A549 (cell line): Measurements from ENCODE around the gene AURKA. TPM values are rescaled to one million over a fixed set of nuclear protein-coding genes. Genes with fewer than 3 reads are reported as not detected.
"Not testable (repeated sequence)": the region's sequence is repeated elsewhere in the genome, so short reads cannot be mapped to it uniquely, and the experiment has no call there.

Source experiments
- ATAC-seq, 2 experiments: fragments of 200-7000 bp in 1 of 2; fragments of >200 bp in 1 of 2; cut with Nextera tagmentation in 1 of 2; cut with Tn5 transposase in 1 of 2; 3 replicates each; pipeline versions ENCODE4 v1.8.0 to v1.9.1; 2018 to 2020; ENCODE audit warnings: mild to moderate bottlenecking in 1 of 2, moderate library complexity in 1 of 2
- CTCF ChIA-PET: fragments of 300-600 bp; sonication (Branson Sonifier 250); formaldehyde crosslinking; extraction: SDS; loops from one replicate; lab custom pipeline; 2021; ENCODE audit warnings: antibody characterized with exemption, inconsistent platforms; lab: Yijun Ruan, JAX
- POLR2A ChIA-PET: fragments of 350-600 bp; formaldehyde crosslinking; extraction: SDS; loops from one replicate; lab custom pipeline; 2021; ENCODE audit warnings: antibody characterized with exemption, inconsistent platforms; lab: Yijun Ruan, JAX
- DNase-seq, 2 experiments: peaks; one replicate each; pipeline versions ENCODE4 v3.0.0 to v3.0.0-alpha.2; 2011 to 2016; ENCODE audit warnings: low read depth in 1 of 2, low spot score in 1 of 2
- FAIRE-seq: peaks from 2 replicates; lab custom pipeline; 2011; peaks lifted over from hg19 to GRCh38; lab: Jason Lieb, UNC
- H3K27ac ChIP-seq, 2 experiments: fragments of >200 bp; sonication (Bioruptor Twin); formaldehyde crosslinking; 3 replicates each; pipeline ENCODE4 v1.5.1; 2016 to 2017
- H3K4me1 ChIP-seq: fragments of >200 bp; sonication (Bioruptor Twin); formaldehyde crosslinking; 3 replicates; pipeline ENCODE4 v1.6.1; 2016
- H3K4me2 ChIP-seq: fragments of >200 bp; sonication (Bioruptor Twin); formaldehyde crosslinking; 3 replicates; pipeline ENCODE4 v1.6.1; 2016
- H3K4me3 ChIP-seq: fragments of >200 bp; sonication (Bioruptor Twin); formaldehyde crosslinking; 3 replicates; pipeline ENCODE4 v1.5.1; 2016
- H3K9me3 ChIP-seq: fragments of >200 bp; sonication (Bioruptor Twin); formaldehyde crosslinking; 3 replicates; pipeline ENCODE4 v1.6.1; 2016
- ATOH8 ChIP-seq: fragments of 250-450 bp; sonication (Bioruptor Pico); IDR thresholded peaks from 2 replicates; pipeline ENCODE4 v1.5.0; 2020; ENCODE audit warnings: low read depth, mild to moderate bottlenecking, moderate library complexity
- CEBPB ChIP-seq, 2 experiments: fragments of >200 bp in 1 of 2; sonication (Bioruptor Twin) in 1 of 2; formaldehyde crosslinking in 1 of 2; IDR thresholded peaks; 2 replicates each; pipeline ENCODE4 v1.6.1; 2012 to 2016
- CTCF ChIP-seq: fragments of >200 bp; sonication (Bioruptor Twin); formaldehyde crosslinking; IDR thresholded peaks from 3 replicates; pipeline ENCODE4 v1.5.1; 2016
- HDAC2 ChIP-seq: fragments of 200-600 bp; sonication (generic); IDR thresholded peaks from 2 replicates; pipeline ENCODE4 v1.6.1; 2016
- HOXA7 ChIP-seq: fragments of 250-450 bp; sonication (Bioruptor Pico); IDR thresholded peaks from 2 replicates; pipeline ENCODE4 v1.5.0; 2020; ENCODE audit warnings: mild to moderate bottlenecking, moderate library complexity
- HOXB5 ChIP-seq: fragments of 250-450 bp; sonication (Bioruptor Pico); IDR thresholded peaks from 2 replicates; pipeline ENCODE4 v1.5.0; 2020; ENCODE audit warnings: mild to moderate bottlenecking, moderate library complexity
- KDM1A ChIP-seq: fragments of 200-600 bp; sonication (generic); IDR thresholded peaks from 2 replicates; pipeline ENCODE4 v1.6.1; 2016; ENCODE audit warnings: low read depth, mild to moderate bottlenecking
- MAFK ChIP-seq: fragments of 450-650 bp; IDR thresholded peaks from 2 replicates; pipeline ENCODE4 v1.6.1; 2014; ENCODE audit not compliant: partially characterized antibody
- NR3C1 ChIP-seq: fragments of >200 bp; sonication (Bioruptor Twin); formaldehyde crosslinking; IDR thresholded peaks from 3 replicates; pipeline ENCODE4 v1.6.1; 2017
- RAD21 ChIP-seq, 2 experiments: fragments of >200 bp in 1 of 2; sonication (Bioruptor Twin) in 1 of 2; formaldehyde crosslinking in 1 of 2; IDR thresholded peaks in 1 of 2; conservative IDR thresholded peaks in 1 of 2; 2 replicates in 1 of 2; 3 replicates in 1 of 2; pipeline ENCODE4 v1.6.1; 2012 to 2018; ENCODE audit warnings: inconsistent platforms in 1 of 2
- RCOR1 ChIP-seq: fragments of 150-350 bp; IDR thresholded peaks from 2 replicates; pipeline ENCODE4 v1.6.1; 2014; ENCODE audit warnings: antibody characterized with exemption, low read length, low read depth
- RNF2 ChIP-seq: fragments of 200-600 bp; sonication (generic); IDR thresholded peaks from 2 replicates; pipeline ENCODE4 v1.6.1; 2016; ENCODE audit warnings: low read depth, mild to moderate bottlenecking, antibody characterized with exemption, moderate library complexity, borderline replicate concordance
- SMC3 ChIP-seq: fragments of >200 bp; sonication (Bioruptor Twin); formaldehyde crosslinking; IDR thresholded peaks from 3 replicates; pipeline ENCODE4 v1.6.1; 2018; ENCODE audit warnings: inconsistent platforms
- SREBF2 ChIP-seq: fragments of 450-650 bp; IDR thresholded peaks from 2 replicates; pipeline ENCODE4 v1.6.1; 2014; ENCODE audit warnings: mild to moderate bottlenecking, moderate library complexity
- USF2 ChIP-seq: fragments of 450-650 bp; IDR thresholded peaks from 2 replicates; pipeline ENCODE4 v1.6.1; 2014; ENCODE audit warnings: antibody characterized with exemption
- ZFP36 ChIP-seq: fragments of 450-650 bp; IDR thresholded peaks from 2 replicates; pipeline ENCODE4 v1.6.1; 2014; ENCODE audit warnings: borderline replicate concordance; ENCODE audit not compliant: partially characterized antibody
- WGBS: methylation state at CpG from one replicate; pipeline ENCODE4 v1.1.6; 2017; ENCODE audit errors: missing lambda C conversion rate; 5-methylcytosine and 5-hydroxymethylcytosine counted together
- polyA plus RNA-seq, 4 experiments: library from polyadenylated mRNA; depleted of rRNA in 3 of 4; stranded (reverse); fragments of >200 nt; fragmentation: RNase III in 1 of 4; extraction: RNeasy Plus Mini Kit Qiagen cat#74134 plus additional on column Dnase treatment in 1 of 4; gene quantifications; 2 replicates in 3 of 4; 3 replicates in 1 of 4; pipeline ENCODE4 v1.2.3, GENCODE V29; 2011 to 2017

The AURKA gene
- polyA plus RNA-seq, 2 of the 4 experiments (the other 2 are of a cell fraction), result 117 to 123 TPM

GRCh38 chr20:56406910-56407309, 14.9 kb upstream of the AURKA start:
- CTCF ChIA-PET, result interaction anchor here (1.0 to 2.0 kb wide), 3 partner anchors 8 to 14 kb away, joined by 3 to 7 read pairs (median 6); partner anchors contain the start of genes AURKA and CSTF1
- Histone ChIP-seq H3K4me2 (no peak overlapping the region), H3K27ac (no peak overlapping the region), H3K4me1 (no peaks in the 10 kb centered on the region), H3K4me3 (no peak overlapping the region), H3K9me3 (no peaks in the 10 kb centered on the region)
- WGBS, result 99% methylated on average over 3 of the region's 3 CpGs
- POLR2A ChIA-PET, result interaction anchor here (1.0 kb wide), 1 partner anchor 15 kb away, joined by 3 read pairs; the partner anchor contains the start of genes AURKA and CSTF1
- DNase-seq (no peak), FAIRE-seq (no peak), ATAC-seq (no peak)
- TF ChIP-seq RCOR1, result no peak
- TF ChIP-seq MAFK, result no peak
- TF ChIP-seq ATOH8 (CRISPR knock-in tag), result no peak
- no peak for TF ChIP-seq KDM1A
- no peak for TF ChIP-seq ZFP36
- no peak for TF ChIP-seq HDAC2
- TF ChIP-seq NR3C1, result no peak

- H3K9me3 ChIP-seq, H3K4me1 ChIP-seq, H3K27ac ChIP-seq, ATAC-seq, FAIRE-seq, H3K4me2 ChIP-seq, CTCF ChIA-PET, H3K4me3 ChIP-seq, DNase-seq, POLR2A ChIA-PET: not testable (repeated sequence)
- WGBS, result 94% methylated on average over 12 of the region's 12 CpGs
- peak in 1 of 2 experiments; percentile 26; a peak in 1 of 4 replicates for TF ChIP-seq CEBPB (IDR thresholded peaks at IDR 0.05)
Observed at GRCh38 chr20:56405356-56405755, 13.3 kb upstream of the AURKA start.

- ATAC-seq, result no peak
- 96% methylated on average over 26 of the region's 26 CpGs for WGBS
- CTCF ChIA-PET, result no interaction called here
- TF ChIP-seq HOXA7 (no peak), SREBF2 (no peak)
- Histone ChIP-seq H3K4me2 (no peak overlapping the region), H3K4me1 (no peaks in the 10 kb centered on the region), H3K27ac (no peak overlapping the region), H3K9me3 (no peaks in the 10 kb centered on the region), H3K4me3 (no peak overlapping the region)
- POLR2A ChIA-PET, result no interaction called here
- FAIRE-seq, result no peak
- no peak for DNase-seq
Observed at GRCh38 chr20:56403465-56403864, 11.4 kb upstream of the AURKA start.

GRCh38 chr20:56400001-56400640, 8.1 kb upstream of the AURKA start:
- POLR2A ChIA-PET, result no interaction called here
- Histone ChIP-seq H3K4me1 (no peaks in the 10 kb centered on the region), H3K4me2 (no peak overlapping the region), H3K27ac (no peak overlapping the region), H3K9me3 (no peaks in the 10 kb centered on the region), H3K4me3 (no peak overlapping the region)
- DNase-seq, result peak; percentile 41 to 71
- CTCF ChIA-PET, result interaction anchor here (0.9 to 1.6 kb wide), 5 partner anchors 8 to 115 kb away, joined by 3 to 6 read pairs (median 3); partner anchors contain the start of genes AURKA, CASS4 and CSTF1
- peak; percentile 78 to 79; a peak in 5 of 6 replicates for ATAC-seq
- TF ChIP-seq SMC3 (peak; percentile 50; the same call in 2 of the 3 replicates), RAD21 (conservative IDR thresholded peaks at IDR 0.05 in 1 of 2, IDR thresholded peaks at IDR 0.05 in 1 of 2) (peak; percentile 48 to 53; a peak in 3 of 5 replicates), RNF2 (no peak), USF2 (no peak), HOXB5 (CRISPR knock-in tag) (no peak), CTCF (peak; percentile 75)
- no peak for FAIRE-seq
